Right lobe of liver (tissue), 6 donors: ENCODE measurements around the gene SCNN1B. TPM values are rescaled to one million over a fixed set of nuclear protein-coding genes. Genes with fewer than 3 reads are reported as not detected.

Experiments
- ATAC-seq, 4 donors: fragments of 200-7000 bp; cut with Tn5 transposase; one replicate each; pipeline ENCODE4 v1.9.1; 2020; ENCODE audit warnings: mild to moderate bottlenecking in 4 of 4, moderate library complexity in 4 of 4
- DNase-seq, 3 donors: peaks; one replicate each; pipeline ENCODE4 v3.0.0-alpha.2; 2020
- H3K27ac ChIP-seq, 3 donors: fragments of 200-600 bp; one replicate each; pipeline ENCODE4 v1.8.0; 2022
- H3K27me3 ChIP-seq, 2 donors: fragments of 200-600 bp; one replicate each; pipeline ENCODE4 v1.8.0; 2022
- H3K36me3 ChIP-seq, 4 donors: fragments of 200-600 bp; sonication (generic) in 1 of 4; one replicate each; pipeline versions ENCODE4 v1.5.1 to v1.8.0; 2017 to 2022; ENCODE audit warnings: control low read depth in 1 of 4
- H3K4me1 ChIP-seq, 4 donors: fragments of 200-600 bp; sonication (generic) in 1 of 4; one replicate each; pipeline versions ENCODE4 v1.5.1 to v1.8.0; 2017 to 2022; ENCODE audit warnings: control low read depth in 1 of 4
- H3K4me3 ChIP-seq, 3 donors: fragments of 200-600 bp; one replicate each; pipeline ENCODE4 v1.8.0; 2022
- H3K9me3 ChIP-seq, 4 donors: fragments of 200-600 bp; sonication (generic) in 1 of 4; one replicate each; pipeline versions ENCODE4 v1.5.1 to v1.8.0; 2017 to 2022; ENCODE audit warnings: control low read depth in 1 of 4
- CTCF ChIP-seq, 4 donors: fragments of 200-600 bp in 3 of 4; fragments of 450-650 bp in 1 of 4; IDR thresholded peaks; one replicate each; pipeline versions ENCODE4 v1.5.1 to v1.8.0; 2016 to 2022; ENCODE audit warnings: antibody characterized with exemption in 4 of 4, mild to moderate bottlenecking in 2 of 4
- POLR2A ChIP-seq: fragments of 450-650 bp; IDR thresholded peaks from one replicate; pipeline ENCODE4 v1.6.1; 2017; ENCODE audit warnings: antibody characterized with exemption, mild to moderate bottlenecking
- WGBS: methylation state at CpG from one replicate; pipeline ENCODE4 v1.1.6; 2018; ENCODE audit warnings: low coverage, low lambda C conversion rate; ENCODE audit not compliant: insufficient coverage; ENCODE audit errors: missing lambda C conversion rate; 5-methylcytosine and 5-hydroxymethylcytosine counted together
- intact Hi-C, 2 donors: fragments of 100-400 bp; cut with DNase I; formaldehyde crosslinking; loops; one replicate each; pipeline versions ENCODE4 v1.11.2 to v1.14.1; 2022
- total RNA-seq, 6 experiments: library from RNA; depleted of rRNA in 2 of 6; stranded (reverse); fragments of >200 nt in 2 of 6; fragmentation: NEBNext Ultra II Directional in 3 of 6; extraction: Animal tissue kit (Norgen Biotek cat#: 25700) in 3 of 6; gene quantifications; one replicate each; pipeline versions ENCODE4 v1.1.0 to v1.2.4, GENCODE V29; 2016 to 2023
- donor health status: DM: no; HTN: yes; CAD: no.
- donor health status: DM: no; HTN: no; CAD: no.
- donor health status: DM: no; HTN: no; CAD: no.
- donor health status: DM: no; HTN: yes; CAD: no.
- donor health status: DM: no; HTN: yes; CAD: no.

SCNN1B gene
- total RNA-seq, 6 experiments from 2014 or later = 0.12 to 0.13 TPM; not detected in 4

GRCh38 chr16:23330583-23331249 is 28.6 kb downstream of the SCNN1B start:
- H3K4me3 ChIP-seq = no peak overlapping the region
- TF ChIP-seq CTCF (IDR thresholded peaks at IDR 0.05) (no peak), POLR2A (no peak)
- H3K9me3 ChIP-seq = no peaks in the 10 kb centered on the region
- DNase-seq (no peak), ATAC-seq (no peak)
- no peak overlapping the region for H3K27ac ChIP-seq
- 35% methylated on average over 2 of the region's 11 CpGs for WGBS
- H3K4me1 ChIP-seq = no peaks in the 10 kb centered on the region
- H3K36me3 ChIP-seq = no peaks in the 10 kb centered on the region
- intact Hi-C loops = no loop called here
- H3K27me3 ChIP-seq = no peaks in the 10 kb centered on the region

- DNase-seq = no peak
These were observed 31.0 kb downstream of the SCNN1B start for GRCh38 chr16:23333034-23333579.

GRCh38 chr16:23333831-23334456 is 31.8 kb downstream of the SCNN1B start:
- no peaks in the 10 kb centered on the region for H3K36me3 ChIP-seq
- TF ChIP-seq POLR2A (no peak), CTCF (IDR thresholded peaks at IDR 0.05) (no peak)
- ATAC-seq (no peak), DNase-seq (no peak)
- WGBS = 17% methylated on average over 2 of the region's 11 CpGs
- no peaks in the 10 kb centered on the region for H3K27me3 ChIP-seq
- H3K4me1 ChIP-seq = no peaks in the 10 kb centered on the region
- H3K27ac ChIP-seq = no peak overlapping the region
- intact Hi-C loops = no loop called here
- H3K9me3 ChIP-seq = no peaks in the 10 kb centered on the region
- no peak overlapping the region for H3K4me3 ChIP-seq

More at GRCh38 chr16:23333034-23333579, 31.0 kb downstream of the SCNN1B start:
- no peaks in the 10 kb centered on the region for H3K36me3 ChIP-seq
- H3K9me3 ChIP-seq = no peaks in the 10 kb centered on the region
- H3K4me1 ChIP-seq = no peaks in the 10 kb centered on the region
- no peak overlapping the region for H3K27ac ChIP-seq
- TF ChIP-seq POLR2A (no peak), CTCF (IDR thresholded peaks at IDR 0.05) (no peak)
- ATAC-seq = no peak
- no peak overlapping the region for H3K4me3 ChIP-seq
- WGBS = 51% methylated on average over 3 of the region's 4 CpGs
- intact Hi-C loops = no loop called here
- no peaks in the 10 kb centered on the region for H3K27me3 ChIP-seq

GRCh38 chr16:23334457-23334853 is 32.4 kb downstream of the SCNN1B start:
- TF ChIP-seq CTCF (IDR thresholded peaks at IDR 0.05) = no peak
- TF ChIP-seq POLR2A = no peak
- H3K27me3 ChIP-seq = no peaks in the 10 kb centered on the region
- ATAC-seq (no peak), DNase-seq (no peak)
- 50% methylated on average over 1 of the region's 3 CpGs for WGBS
- H3K36me3 ChIP-seq = no peaks in the 10 kb centered on the region
- intact Hi-C loops = no loop called here
- no peaks in the 10 kb centered on the region for H3K4me1 ChIP-seq
- no peak overlapping the region for H3K27ac ChIP-seq
- H3K9me3 ChIP-seq = no peaks in the 10 kb centered on the region
- no peak overlapping the region for H3K4me3 ChIP-seq
